ENCODE measurements around the gene PRKAG3.

The PRKAG3 gene

DNA sequence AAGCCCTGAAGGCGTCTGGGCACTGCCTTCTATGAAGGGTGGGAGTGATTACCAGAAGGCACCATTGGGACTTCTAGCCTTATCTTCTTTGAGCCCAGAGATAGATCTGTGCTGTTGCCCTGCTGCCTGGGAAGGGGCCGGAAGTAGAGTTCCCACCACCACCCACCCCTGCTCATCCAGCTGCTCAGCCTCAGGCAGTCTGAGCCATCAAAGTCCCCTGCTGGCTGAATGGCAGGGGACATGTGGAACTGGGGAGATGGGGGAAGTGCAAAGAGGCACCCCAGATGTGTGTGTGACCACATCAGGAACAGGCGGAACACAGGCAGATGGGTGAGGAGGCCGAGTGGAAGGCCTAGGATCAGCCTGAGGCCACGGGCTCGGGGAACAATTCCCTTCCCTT, 45.7 kb upstream of the PRKAG3 start:
- Histone ChIP-seq H3K4me1 (peaks cover 19 to 55% (median 48%) of the 10 kb centered on the region in 10 experiments), H3K27ac (no peak overlapping the region), H3K36me3 (no peaks in the 10 kb centered on the region), H3K9me3 (replicated peaks in 1 of 11) (no peaks in the 10 kb centered on the region), H4K20me1 (peaks cover 0 to 77% (median 55%) of the 10 kb centered on the region in 11 experiments; a peak in 16 of 22 replicates), H3K27me3 (peaks cover 86 to 98% (median 90%) of the 10 kb centered on the region in 11 experiments), H3K9ac (no peak overlapping the region), H3K4me2 (peak overlapping the region; percentile 1 to 72 (median 62); a peak in 17 of 22 replicates), H3K4me3 (no peak overlapping the region)
- no peak for TF ChIP-seq Cebpa-rat (IDR thresholded peaks at IDR 0.05)

DNA sequence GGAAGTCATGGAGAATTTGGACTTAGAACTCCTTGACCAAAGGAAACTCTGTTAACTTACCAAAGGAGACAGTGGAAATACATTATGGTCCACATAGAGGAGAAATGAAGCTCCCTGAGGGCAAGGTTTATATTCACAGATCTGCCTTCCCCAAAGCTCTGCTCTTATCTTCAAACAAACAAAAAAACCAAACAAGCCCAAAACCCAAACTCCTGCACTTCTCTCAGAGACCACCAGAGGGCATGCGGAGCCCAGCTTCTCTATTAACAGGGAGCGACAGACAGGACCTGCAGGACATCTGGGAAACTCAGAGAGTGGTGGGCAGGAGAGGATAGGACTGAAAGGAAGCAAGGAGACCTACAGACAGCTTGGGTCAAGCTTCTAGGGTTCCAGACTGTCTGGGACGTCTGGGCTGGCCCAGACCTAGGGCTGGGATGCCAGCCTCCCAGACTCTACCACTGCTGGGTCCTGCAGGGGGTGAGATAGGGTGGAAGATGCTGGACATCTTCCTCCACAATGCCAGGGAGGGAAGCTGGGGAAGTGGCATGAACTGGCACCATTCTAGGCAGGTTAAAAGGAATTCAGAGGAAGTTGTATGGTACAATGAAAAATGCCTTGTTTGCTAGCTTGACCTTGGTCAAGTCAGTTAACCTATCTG, 45.1 kb upstream of the PRKAG3 start:
- H3K9ac ChIP-seq = no peak overlapping the region
- no peak overlapping the region for H3K27ac ChIP-seq
- H3K27me3 ChIP-seq = peaks cover 86 to 98% (median 90%) of the 10 kb centered on the region in 11 experiments
- H3K36me3 ChIP-seq = no peaks in the 10 kb centered on the region
- no peak overlapping the region for H3K4me3 ChIP-seq
- peaks cover 20 to 54% (median 46%) of the 10 kb centered on the region in 10 experiments for H3K4me1 ChIP-seq
- no peak for TF ChIP-seq Cebpa-rat (IDR thresholded peaks at IDR 0.05)
- H3K9me3 ChIP-seq (replicated peaks in 1 of 11) = no peaks in the 10 kb centered on the region
- H3K4me2 ChIP-seq = peak overlapping the region in 8 of 11 experiments; percentile 30 to 72 (median 64); a peak in 15 of 22 replicates
- peaks cover 0 to 77% (median 51%) of the 10 kb centered on the region in 11 experiments; a peak in 16 of 22 replicates for H4K20me1 ChIP-seq

GRCh38 chr2:218875692-218876246, 44.2 kb upstream of the PRKAG3 start:
- TF ChIP-seq Cebpa-rat (IDR thresholded peaks at IDR 0.05) = no peak
- no peaks in the 10 kb centered on the region for H3K9me3 ChIP-seq (replicated peaks in 1 of 11)
- H3K36me3 ChIP-seq = no peaks in the 10 kb centered on the region
- H3K27me3 ChIP-seq = peaks cover 86 to 98% (median 90%) of the 10 kb centered on the region in 11 experiments
- no peak overlapping the region for H3K4me2 ChIP-seq
- H3K4me3 ChIP-seq = no peak overlapping the region
- H4K20me1 ChIP-seq = peaks cover 0 to 73% (median 45%) of the 10 kb centered on the region in 11 experiments; a peak in 16 of 22 replicates
- no peak overlapping the region for H3K9ac ChIP-seq
- H3K4me1 ChIP-seq = peaks cover 28 to 55% (median 50%) of the 10 kb centered on the region in 10 experiments
- H3K27ac ChIP-seq = no peak overlapping the region

- Histone ChIP-seq H4K20me1 (peaks cover 0 to 56% (median 30%) of the 10 kb centered on the region in 11 experiments; a peak in 15 of 22 replicates), H3K36me3 (no peaks in the 10 kb centered on the region), H3K27me3 (peaks cover 87 to 97% (median 91%) of the 10 kb centered on the region in 11 experiments), H3K9ac (no peak overlapping the region), H3K4me2 (no peak overlapping the region), H3K4me1 (peaks cover 21 to 39% (median 33%) of the 10 kb centered on the region in 10 experiments), H3K27ac (no peak overlapping the region), H3K4me3 (no peak overlapping the region), H3K9me3 (replicated peaks in 1 of 11) (no peaks in the 10 kb centered on the region)
- TF ChIP-seq Cebpa-rat (IDR thresholded peaks at IDR 0.05) = no peak
Observed at GRCh38 chr2:218873359-218874194, 42.0 kb upstream of the PRKAG3 start.

- Histone ChIP-seq H3K27me3 (peaks cover 85 to 97% (median 89%) of the 10 kb centered on the region in 11 experiments), H3K4me2 (no peak overlapping the region), H3K4me3 (no peak overlapping the region), H3K36me3 (no peaks in the 10 kb centered on the region), H3K4me1 (peaks cover 21 to 33% (median 27%) of the 10 kb centered on the region in 10 experiments), H3K9ac (no peak overlapping the region), H3K9me3 (replicated peaks in 1 of 11) (no peaks in the 10 kb centered on the region), H3K27ac (no peak overlapping the region), H4K20me1 (peaks cover 0 to 48% (median 29%) of the 10 kb centered on the region in 11 experiments; a peak in 15 of 22 replicates)
- TF ChIP-seq Cebpa-rat (IDR thresholded peaks at IDR 0.05) = no peak
Observed at GRCh38 chr2:218872645-218873358, 41.2 kb upstream of the PRKAG3 start.

DNA sequence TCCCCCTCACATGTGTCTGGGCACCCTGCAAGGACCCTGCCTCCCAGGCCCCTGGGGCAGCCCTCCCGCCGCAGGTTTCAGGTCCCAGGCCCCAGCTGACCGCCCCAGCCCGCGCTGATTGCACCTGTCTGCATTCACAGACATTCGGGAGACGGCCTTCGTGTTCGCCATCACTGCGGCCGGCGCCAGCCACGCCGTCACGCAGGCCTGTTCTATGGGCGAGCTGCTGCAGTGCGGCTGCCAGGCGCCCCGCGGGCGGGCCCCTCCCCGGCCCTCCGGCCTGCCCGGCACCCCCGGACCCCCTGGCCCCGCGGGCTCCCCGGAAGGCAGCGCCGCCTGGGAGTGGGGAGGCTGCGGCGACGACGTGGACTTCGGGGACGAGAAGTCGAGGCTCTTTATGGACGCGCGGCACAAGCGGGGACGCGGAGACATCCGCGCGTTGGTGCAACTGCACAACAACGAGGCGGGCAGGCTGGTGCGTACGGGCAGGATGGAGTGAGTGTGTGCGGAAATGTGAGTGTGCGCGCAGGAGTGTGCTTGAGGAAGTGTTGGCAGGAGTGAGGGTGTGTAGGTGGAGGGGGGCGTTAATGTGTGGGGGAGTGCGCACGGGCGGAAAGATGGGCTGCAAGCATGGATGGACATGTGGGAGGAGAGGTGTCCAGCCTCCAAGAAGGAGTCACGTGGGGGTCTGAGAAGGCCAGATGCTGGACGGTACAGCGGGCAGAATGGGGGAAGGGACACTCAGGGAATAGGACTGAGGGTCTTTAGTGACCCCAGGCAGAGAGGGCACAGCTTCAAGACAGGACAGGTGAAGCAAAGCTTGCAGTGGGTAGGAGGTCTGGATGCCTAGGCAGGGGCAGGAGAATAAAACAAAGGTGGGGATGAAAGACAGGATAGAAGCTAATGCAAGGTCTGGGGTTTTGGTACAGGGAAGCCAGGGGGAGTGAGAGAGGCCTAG, 40.0 kb upstream of the PRKAG3 start:
- Histone ChIP-seq H3K27me3 (peaks cover 77 to 100% (median 99%) of the 10 kb centered on the region in 11 experiments), H3K4me2 (peak overlapping the region; percentile 62 to 89 (median 80)), H3K4me3 (peak overlapping the region in 4 of 10 experiments; percentile 23 to 49 (median 38); a peak in 7 of 20 replicates), H3K36me3 (no peaks in the 10 kb centered on the region), H3K4me1 (peaks cover 12 to 23% (median 16%) of the 10 kb centered on the region in 10 experiments), H3K9me3 (replicated peaks in 1 of 11) (no peaks in the 10 kb centered on the region), H3K9ac (no peak overlapping the region), H4K20me1 (peaks cover 0 to 36% (median 21%) of the 10 kb centered on the region in 11 experiments; a peak in 14 of 22 replicates), H3K27ac (0 out of 22 replicates have a peak overlapping the region, but pooled peaks of 1 of the 11 experiments have one; percentile 20)
- TF ChIP-seq Cebpa-rat (IDR thresholded peaks at IDR 0.05) = no peak

GRCh38 chr2:218870984-218871344, 39.4 kb upstream of the PRKAG3 start:
- Histone ChIP-seq H3K4me3 (peak overlapping the region in 4 of 10 experiments; percentile 23 to 49 (median 38); a peak in 7 of 20 replicates), H3K27ac (0 out of 22 replicates have a peak overlapping the region, but pooled peaks of 1 of the 11 experiments have one; percentile 20), H3K27me3 (peaks cover 71 to 99% (median 98%) of the 10 kb centered on the region in 11 experiments)

More at GRCh38 chr2:218870984-218871344, 39.4 kb upstream of the PRKAG3 start:
- Histone ChIP-seq H3K9ac (0 out of 22 replicates have a peak overlapping the region, but pooled peaks of 1 of the 11 experiments have one; percentile 1), H3K4me2 (peak overlapping the region; percentile 62 to 89 (median 80)), H4K20me1 (peaks cover 0 to 34% (median 18%) of the 10 kb centered on the region in 11 experiments; a peak in 13 of 22 replicates), H3K9me3 (replicated peaks in 1 of 11) (no peaks in the 10 kb centered on the region), H3K4me1 (peaks cover 12 to 23% (median 16%) of the 10 kb centered on the region in 10 experiments), H3K36me3 (no peaks in the 10 kb centered on the region)
- no peak for TF ChIP-seq Cebpa-rat (IDR thresholded peaks at IDR 0.05)

All from BLaER1 treated with 17β-estradiol and CSF1 and Interleukin-3, amounts not matched to agents 10 nM and 100 nM (cell line).